Endothelial cell of umbilical vein (primary cell): ENCODE results near the gene FZD7. TPM values are rescaled to one million over a fixed set of nuclear protein-coding genes. Genes with fewer than 3 reads are reported as not detected.

Source experiments
- BruUV-seq: library from RNA; stranded (reverse); fragments of 400-500 nt; replicated peaks from 2 replicates; lab custom pipeline; 2021; lab: Mats Ljungman, UMichigan
- CTCF ChIA-PET: fragments of 300-600, 350-600 bp; sonication (Branson Sonifier 250); formaldehyde crosslinking; loops from one replicate; lab custom pipeline; 2021; ENCODE audit warnings: antibody characterized with exemption, inconsistent platforms; lab: Charles Lee
- POLR2A ChIA-PET: fragments of 300-600, 350-600 bp; sonication (Branson Sonifier 250); formaldehyde crosslinking; loops from one replicate; lab custom pipeline; 2021; ENCODE audit warnings: antibody characterized with exemption, inconsistent platforms; lab: Charles Lee
- DNase-seq: peaks from one replicate; pipeline ENCODE4 v3.0.0-alpha.2; 2011; ENCODE audit warnings: low read depth, low spot score
- FAIRE-seq: peaks from 2 replicates; lab custom pipeline; 2011; peaks lifted over from hg19 to GRCh38; lab: Jason Lieb, UNC
- H2AFZ ChIP-seq: 2 replicates; pipeline ENCODE4 v1.6.0; 2012; ENCODE audit warnings: low read depth, low read length, control low read depth, inconsistent platforms
- H3K27ac ChIP-seq: 2 replicates; pipeline ENCODE4 v1.5.1; 2011; ENCODE audit warnings: low read depth, mild to moderate bottlenecking, control low read depth, low read length, moderate library complexity; ENCODE audit not compliant: insufficient read depth
- H3K27me3 ChIP-seq, 2 experiments: 2 replicates each; pipeline versions ENCODE4 v1.6.0 to v1.6.1; 2011; ENCODE audit warnings: low read length in 2 of 2, mixed read lengths in 1 of 2; ENCODE audit not compliant: control insufficient read depth in 2 of 2, insufficient read depth in 2 of 2
- H3K36me3 ChIP-seq, 2 experiments: 2 replicates in 1 of 2; 3 replicates in 1 of 2; pipeline ENCODE4 v1.5.1; 2011; ENCODE audit warnings: low read length in 2 of 2, mild to moderate bottlenecking in 1 of 2, moderate library complexity in 1 of 2; ENCODE audit not compliant: control insufficient read depth in 2 of 2, insufficient read depth in 2 of 2; ENCODE audit errors: extremely low read depth in 1 of 2
- H3K4me1 ChIP-seq: 3 replicates; pipeline ENCODE4 v1.5.1; 2011; ENCODE audit warnings: mild to moderate bottlenecking, low read length; ENCODE audit not compliant: control insufficient read depth, insufficient read depth; ENCODE audit errors: extremely low read depth
- H3K4me2 ChIP-seq: 2 replicates; pipeline ENCODE4 v1.6.1; 2011; ENCODE audit warnings: low read length, control low read depth, mixed read lengths; ENCODE audit not compliant: insufficient read depth
- H3K4me3 ChIP-seq, 3 experiments: fragments of 200-600 bp in 1 of 3; sonication (generic), shearing (Covaris generic) in 1 of 3; replicated peaks in 1 of 3; 2 replicates each; pipeline ENCODE4 v1.5.1; 2011 to 2016; ENCODE audit warnings: control low read depth in 3 of 3, low read length in 3 of 3, mild to moderate bottlenecking in 2 of 3, inconsistent platforms in 1 of 3, low read depth in 1 of 3, moderate library complexity in 1 of 3; ENCODE audit not compliant: insufficient read depth in 1 of 3
- H3K79me2 ChIP-seq: 2 replicates; pipeline ENCODE4 v1.6.0; 2012; ENCODE audit warnings: low read length, inconsistent platforms; ENCODE audit not compliant: control insufficient read depth, insufficient read depth
- H3K9ac ChIP-seq: replicated peaks from 2 replicates; pipeline ENCODE3; 2011; ENCODE audit warnings: low read length, control low read depth; ENCODE audit not compliant: insufficient read depth; ENCODE audit errors: extremely low read depth
- H3K9me1 ChIP-seq: replicated peaks from 3 replicates; pipeline ENCODE4 v1.6.0; 2011; ENCODE audit warnings: mild to moderate bottlenecking, low read length; ENCODE audit not compliant: control insufficient read depth, insufficient read depth; ENCODE audit errors: extremely low read depth
- H3K9me3 ChIP-seq: replicated peaks from 2 replicates; pipeline ENCODE4 v1.5.1; 2012; ENCODE audit warnings: low read length, inconsistent platforms; ENCODE audit not compliant: control insufficient read depth, insufficient read depth
- H4K20me1 ChIP-seq: replicated peaks from 2 replicates; pipeline ENCODE3; 2011; ENCODE audit warnings: mild to moderate bottlenecking, low read length; ENCODE audit not compliant: control insufficient read depth, insufficient read depth; ENCODE audit errors: extremely low read depth
- CTCF ChIP-seq, 2 donors: IDR thresholded peaks; 1 replicate in 1 of 2; 2 replicates in 1 of 2; pipeline ENCODE4 v1.5.1; 2011; ENCODE audit warnings: low read length in 2 of 2, mild to moderate bottlenecking in 2 of 2, moderate library complexity in 2 of 2, control low read depth in 1 of 2, inconsistent platforms in 1 of 2, low read depth in 1 of 2; ENCODE audit not compliant: insufficient read depth in 1 of 2; ENCODE audit errors: extremely low read depth in 1 of 2
- EZH2 ChIP-seq: IDR thresholded peaks from 2 replicates; pipeline ENCODE4 v1.6.1; 2012; ENCODE audit warnings: borderline replicate concordance, low read depth, mild to moderate bottlenecking, moderate library complexity, low read length, inconsistent platforms; ENCODE audit not compliant: severe bottlenecking
- FOS ChIP-seq: IDR thresholded peaks from 2 replicates; pipeline ENCODE4 v1.6.1; 2011; ENCODE audit warnings: mild to moderate bottlenecking, low read length, moderate library complexity, borderline replicate concordance; ENCODE audit not compliant: insufficient read depth
- GATA2 ChIP-seq: IDR thresholded peaks from 2 replicates; pipeline ENCODE4 v1.7.0; 2011; ENCODE audit warnings: low read depth, mild to moderate bottlenecking, moderate library complexity, mixed read lengths, low read length; ENCODE audit not compliant: insufficient read length, insufficient read depth
- JUN ChIP-seq: IDR thresholded peaks from 2 replicates; pipeline ENCODE4 v1.6.1; 2011; ENCODE audit warnings: borderline replicate concordance, low read depth; ENCODE audit not compliant: insufficient read length, insufficient read depth
- MAX ChIP-seq: IDR thresholded peaks from 2 replicates; pipeline ENCODE4 v1.6.1; 2011; ENCODE audit not compliant: insufficient read depth, insufficient read length
- MYC ChIP-seq: IDR thresholded peaks from one replicate; pipeline ENCODE4 v1.6.1; 2011; ENCODE audit warnings: mild to moderate bottlenecking, low read depth, low read length
- POLR2A ChIP-seq: IDR thresholded peaks from 2 replicates; pipeline ENCODE4 v1.6.1; 2012; ENCODE audit warnings: low read depth, mild to moderate bottlenecking, control low read depth, low read length
- POLR2AphosphoS5 ChIP-seq: IDR thresholded peaks from 2 replicates; pipeline ENCODE4 v1.6.1; 2012; ENCODE audit warnings: low read depth, mild to moderate bottlenecking, control low read depth, low read length, moderate library complexity; ENCODE audit not compliant: insufficient read depth
- dilution Hi-C: fragments of 300-500 bp; cut with MboI; formaldehyde crosslinking; loops from one replicate; pipeline ENCODE4 v1.15.0; 2019; ENCODE audit warnings: low sequenced_read_pairs; ENCODE audit not compliant: extremely low pct_ligation_motif_present
- intact Hi-C: fragments of 100-400 bp; cut with micrococcal nuclease; formaldehyde crosslinking; loops from one replicate; pipeline ENCODE4 v1.10.0; 2022
- polyA plus RNA-seq, 4 experiments: library from polyadenylated mRNA; depleted of rRNA in 3 of 4; stranded (reverse) in 3 of 4; unstranded in 1 of 4; fragments of >200 nt; gene quantifications; 2 replicates each; pipeline versions ENCODE4 v1.2.1 to v1.2.3, GENCODE V29; 2011 to 2012; ENCODE audit warnings: missing spikeins in 1 of 4
- total RNA-seq: library from RNA; stranded (reverse); gene quantifications from 2 replicates; pipeline ENCODE4 v1.2.3, GENCODE V29; 2021

FZD7 gene
- total and polyA plus RNA-seq, 2 donors (not counting 3 experiments of a cell fraction or from before 2014, with no cell fraction given) = 0.15 to 0.29 TPM

GRCh38 chr2:202017940-202018339 is 15.7 kb upstream of the FZD7 start:
- H3K4me3 ChIP-seq = no peak overlapping the region
- H3K9me1 ChIP-seq = no peaks in the 10 kb centered on the region
- H3K4me1 ChIP-seq = no peaks in the 10 kb centered on the region
- CTCF ChIA-PET = interaction anchor here (0.7 to 2.4 kb wide), 3 partner anchors 13 to 161 kb away, joined by 3 to 14 read pairs (median 5); no protein-coding TSS in a partner anchor
- H3K27ac ChIP-seq = no peak overlapping the region
- no TSS peak for BruUV-seq
- intact Hi-C loops (no loop called here), dilution Hi-C loops (no loop called here)
- no peaks in the 10 kb centered on the region for H4K20me1 ChIP-seq
- H3K79me2 ChIP-seq = no peaks in the 10 kb centered on the region
- no peak overlapping the region for H3K4me2 ChIP-seq
- POLR2A ChIA-PET = interaction anchor here (0.7 kb wide), 1 partner anchor 14 kb away, joined by 4 read pairs; no protein-coding TSS in a partner anchor
- DNase-seq (no peak), FAIRE-seq (no peak)
- H2AFZ ChIP-seq = no peak overlapping the region
- H3K36me3 ChIP-seq = no peaks in the 10 kb centered on the region
- no peaks in the 10 kb centered on the region for H3K9me3 ChIP-seq
- TF ChIP-seq MYC (no peak), FOS (no peak), MAX (no peak), JUN (no peak), GATA2 (no peak), EZH2 (no peak), POLR2AphosphoS5 (no peak), POLR2A (no peak), CTCF (IDR thresholded peaks at IDR 0.05; ENCODE audit: extremely low read depth in 1 of 2, insufficient read depth in 1 of 2, low read depth in 1 of 2, low read length in 2 of 2) (no peak)
- H3K9ac ChIP-seq = no peak overlapping the region
- H3K27me3 ChIP-seq = peaks cover 8 to 22% of the 10 kb centered on the region in 2 experiments
